ENCODE results near the gene NGLY1. TPM values are rescaled to one million over a fixed set of nuclear protein-coding genes. Genes with fewer than 3 reads are reported as not detected.

The NGLY1 gene
- total RNA-seq, 1 experiment from 2014 or later, result 40.3 TPM

- intact Hi-C loops (cut with micrococcal nuclease; ENCODE audit: unreplicated experiment), result no loop called here
- CTCF ChIA-PET, result no interaction called here
- BruUV-seq (replicated peaks), result no TSS peak
Measured at GRCh38 chr3:25706213-25706612, 77.0 kb downstream of the NGLY1 start.

DNA sequence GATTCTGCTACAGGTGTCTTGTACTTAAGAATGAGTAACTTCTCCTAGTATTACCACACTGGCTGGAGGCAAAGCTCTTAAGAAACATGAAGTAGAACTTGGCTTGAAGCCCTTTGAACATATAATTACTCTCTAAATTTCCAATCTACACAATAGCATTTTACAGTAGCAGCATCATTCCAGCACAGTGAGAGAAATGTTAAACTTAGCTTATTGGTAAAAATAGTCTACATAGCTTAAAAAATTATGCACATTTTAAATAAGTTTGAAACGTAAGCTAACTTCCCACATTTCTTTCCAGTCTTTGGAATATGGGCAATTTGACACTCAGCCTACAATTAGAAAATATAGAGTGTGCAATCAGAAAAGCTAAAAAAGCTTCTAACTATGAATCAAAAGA lies 85.7 kb downstream of the NGLY1 start:
- Mint-ChIP-seq H3K27ac (ENCODE audit: unreplicated experiment) (no peak overlapping the region), H3K9me3 (ENCODE audit: low read depth, unreplicated experiment) (no peaks in the 10 kb centered on the region), H3K27me3 (ENCODE audit: unreplicated experiment) (no peaks in the 10 kb centered on the region), H3K4me3 (ENCODE audit: low read depth, unreplicated experiment) (no peak overlapping the region), H3K4me1 (ENCODE audit: low read depth, unreplicated experiment) (no peaks in the 10 kb centered on the region), H3K36me3 (ENCODE audit: insufficient read depth, unreplicated experiment) (no peaks in the 10 kb centered on the region)
- BruUV-seq (replicated peaks), result no TSS peak
- intact Hi-C loops (cut with micrococcal nuclease; ENCODE audit: unreplicated experiment), result no loop called here
- TF ChIP-seq, protein P1, sequence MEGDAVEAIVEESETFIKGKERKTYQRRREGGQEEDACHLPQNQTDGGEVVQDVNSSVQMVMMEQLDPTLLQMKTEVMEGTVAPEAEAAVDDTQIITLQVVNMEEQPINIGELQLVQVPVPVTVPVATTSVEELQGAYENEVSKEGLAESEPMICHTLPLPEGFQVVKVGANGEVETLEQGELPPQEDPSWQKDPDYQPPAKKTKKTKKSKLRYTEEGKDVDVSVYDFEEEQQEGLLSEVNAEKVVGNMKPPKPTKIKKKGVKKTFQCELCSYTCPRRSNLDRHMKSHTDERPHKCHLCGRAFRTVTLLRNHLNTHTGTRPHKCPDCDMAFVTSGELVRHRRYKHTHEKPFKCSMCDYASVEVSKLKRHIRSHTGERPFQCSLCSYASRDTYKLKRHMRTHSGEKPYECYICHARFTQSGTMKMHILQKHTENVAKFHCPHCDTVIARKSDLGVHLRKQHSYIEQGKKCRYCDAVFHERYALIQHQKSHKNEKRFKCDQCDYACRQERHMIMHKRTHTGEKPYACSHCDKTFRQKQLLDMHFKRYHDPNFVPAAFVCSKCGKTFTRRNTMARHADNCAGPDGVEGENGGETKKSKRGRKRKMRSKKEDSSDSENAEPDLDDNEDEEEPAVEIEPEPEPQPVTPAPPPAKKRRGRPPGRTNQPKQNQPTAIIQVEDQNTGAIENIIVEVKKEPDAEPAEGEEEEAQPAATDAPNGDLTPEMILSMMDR (IDR thresholded peaks at IDR 0.05; ENCODE audit: unreplicated experiment), result no peak
- no peak for DNase-seq
- CTCF ChIA-PET, result no interaction called here

More at GRCh38 chr3:25706213-25706612, 77.0 kb downstream of the NGLY1 start:
- TF ChIP-seq, protein P1 (IDR thresholded peaks at IDR 0.05; ENCODE audit: unreplicated experiment), result no peak
- no peaks in the 10 kb centered on the region for H3K27me3 Mint-ChIP-seq (ENCODE audit: unreplicated experiment)
- H3K4me3 Mint-ChIP-seq (ENCODE audit: low read depth, unreplicated experiment), result no peak overlapping the region
- no peak for DNase-seq
- no peaks in the 10 kb centered on the region for H3K9me3 Mint-ChIP-seq (ENCODE audit: low read depth, unreplicated experiment)
- no peak overlapping the region for H3K27ac Mint-ChIP-seq (ENCODE audit: unreplicated experiment)
- no peaks in the 10 kb centered on the region for H3K36me3 Mint-ChIP-seq (ENCODE audit: insufficient read depth, unreplicated experiment)
- no peaks in the 10 kb centered on the region for H3K4me1 Mint-ChIP-seq (ENCODE audit: low read depth, unreplicated experiment)

GRCh38 chr3:25695731-25696420 lies 87.4 kb downstream of the NGLY1 start:
- Mint-ChIP-seq H3K27ac (ENCODE audit: unreplicated experiment) (no peak overlapping the region), H3K4me1 (ENCODE audit: low read depth, unreplicated experiment) (no peaks in the 10 kb centered on the region), H3K27me3 (ENCODE audit: unreplicated experiment) (peaks cover 15% of the 10 kb centered on the region), H3K9me3 (ENCODE audit: low read depth, unreplicated experiment) (no peaks in the 10 kb centered on the region), H3K36me3 (ENCODE audit: insufficient read depth, unreplicated experiment) (no peaks in the 10 kb centered on the region), H3K4me3 (ENCODE audit: low read depth, unreplicated experiment) (no peak overlapping the region)
- no TSS peak for BruUV-seq (replicated peaks)
- TF ChIP-seq, protein P1 (IDR thresholded peaks at IDR 0.05; ENCODE audit: unreplicated experiment), result no peak
- intact Hi-C loops (cut with micrococcal nuclease; ENCODE audit: unreplicated experiment), result no loop called here
- CTCF ChIA-PET, result no interaction called here
- no peak for DNase-seq

DNA sequence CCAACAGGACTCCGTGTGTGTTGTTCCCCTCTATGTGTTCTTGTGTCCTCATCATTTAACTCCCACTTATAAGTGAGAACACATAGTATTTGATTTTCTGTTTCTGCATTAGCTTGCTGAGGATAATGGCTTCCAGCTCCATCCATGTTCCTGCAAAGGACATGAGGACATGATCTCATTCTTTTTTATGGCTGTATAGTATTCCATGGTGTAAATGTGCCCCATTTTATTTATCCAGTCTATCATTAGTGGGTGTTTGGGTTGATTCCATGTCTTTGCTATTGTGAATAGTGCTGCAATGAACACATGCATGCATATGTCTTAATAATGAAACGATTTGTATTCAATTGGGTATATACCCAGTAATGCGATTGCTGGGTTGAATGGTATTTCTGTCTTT lies 90.0 kb downstream of the NGLY1 start:
- no peaks in the 10 kb centered on the region for H3K4me1 Mint-ChIP-seq (ENCODE audit: low read depth, unreplicated experiment)
- intact Hi-C loops (cut with micrococcal nuclease; ENCODE audit: unreplicated experiment), result no loop called here
- no peak overlapping the region for H3K27ac Mint-ChIP-seq (ENCODE audit: unreplicated experiment)
- no TSS peak for BruUV-seq (replicated peaks)
- H3K36me3 Mint-ChIP-seq (ENCODE audit: insufficient read depth, unreplicated experiment), result no peaks in the 10 kb centered on the region
- H3K9me3 Mint-ChIP-seq (ENCODE audit: low read depth, unreplicated experiment), result no peaks in the 10 kb centered on the region
- TF ChIP-seq, protein P1 (IDR thresholded peaks at IDR 0.05; ENCODE audit: unreplicated experiment), result no peak
- CTCF ChIA-PET, result no interaction called here
- no peak for DNase-seq
- H3K27me3 Mint-ChIP-seq (ENCODE audit: unreplicated experiment), result peaks cover 29% of the 10 kb centered on the region
- no peak overlapping the region for H3K4me3 Mint-ChIP-seq (ENCODE audit: low read depth, unreplicated experiment)
